CD4-positive, alpha-beta T cell treated with Interleukin-10 for 1 hour (primary cell): ENCODE results near the gene CXCL8.

Source experiments
- DNase-seq: peaks from one replicate; pipeline ENCODE4 v3.0.0-alpha.2; 2020

Gene CXCL8

DNA sequence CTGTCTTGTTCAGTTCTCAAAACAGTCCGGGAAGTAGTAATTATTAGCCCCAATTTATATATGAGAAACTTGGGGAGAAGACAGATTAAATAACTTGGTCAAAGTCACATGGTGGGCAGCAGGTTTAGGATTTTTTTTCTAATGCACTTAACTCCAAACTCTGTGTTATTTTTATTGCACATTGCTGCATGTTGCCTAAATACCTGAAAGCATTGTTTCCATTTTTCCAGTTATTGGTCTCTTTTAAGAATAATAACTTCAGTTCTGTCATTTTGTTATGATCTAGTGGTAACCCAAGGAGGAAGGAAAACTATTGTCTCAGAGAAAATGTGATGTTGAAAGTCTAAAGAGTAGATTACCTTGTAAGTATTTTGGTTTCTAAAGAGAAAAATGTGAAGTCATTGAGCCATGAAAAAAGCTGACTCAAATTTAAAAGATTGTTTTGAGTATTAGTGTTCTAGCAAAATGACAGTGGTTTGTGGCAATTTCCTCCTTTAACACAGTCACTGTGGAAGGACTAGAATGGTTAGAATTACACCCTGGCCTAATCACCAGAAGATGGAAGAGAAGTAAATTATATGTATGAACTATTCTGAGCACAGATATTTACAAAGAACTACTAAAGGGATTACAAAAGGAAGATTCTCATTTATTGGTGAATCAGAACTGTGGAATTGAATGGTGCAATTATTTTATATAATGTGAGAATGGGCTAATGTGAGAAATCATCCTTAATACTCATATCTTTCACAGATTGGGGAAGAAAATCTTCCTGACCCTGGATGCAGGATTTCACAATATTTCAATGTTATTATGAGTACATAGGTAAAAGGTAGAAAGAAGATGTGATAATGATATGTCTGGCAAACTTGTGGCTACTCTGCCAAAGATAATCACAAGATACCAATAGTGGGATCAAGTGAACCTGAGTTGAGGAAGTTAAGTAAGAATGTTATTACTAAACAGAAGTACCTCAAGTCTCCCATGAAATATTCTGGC, 21.7 kb upstream of the CXCL8 start:
- DNase-seq = no peak

- DNase-seq = no peak
Observed at GRCh38 chr4:73721435-73721834, 18.9 kb upstream of the CXCL8 start.

- no peak for DNase-seq
Observed at GRCh38 chr4:73721909-73722308, 18.5 kb upstream of the CXCL8 start.

DNA sequence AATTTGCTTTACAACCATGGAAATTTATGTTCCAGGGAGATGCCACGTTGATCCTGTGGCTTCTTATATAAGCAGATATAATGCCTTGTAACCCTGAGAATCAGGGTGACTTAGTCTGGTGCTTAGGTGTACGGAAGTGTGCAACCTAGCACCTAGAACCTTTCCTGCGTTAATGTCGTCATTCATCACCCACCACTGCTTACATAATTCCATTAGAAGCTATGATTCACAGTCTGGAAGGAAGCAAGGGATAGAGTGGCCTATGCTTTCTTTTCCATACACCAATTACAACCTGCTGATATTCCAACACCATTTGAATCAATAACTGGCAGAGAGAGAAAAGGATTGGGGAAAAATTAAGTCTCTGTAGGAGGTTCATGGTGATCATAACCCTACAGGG, 17.3 kb upstream of the CXCL8 start:
- no peak for DNase-seq

- no peak for DNase-seq
Observed at GRCh38 chr4:73723928-73724327, 16.4 kb upstream of the CXCL8 start.

DNA sequence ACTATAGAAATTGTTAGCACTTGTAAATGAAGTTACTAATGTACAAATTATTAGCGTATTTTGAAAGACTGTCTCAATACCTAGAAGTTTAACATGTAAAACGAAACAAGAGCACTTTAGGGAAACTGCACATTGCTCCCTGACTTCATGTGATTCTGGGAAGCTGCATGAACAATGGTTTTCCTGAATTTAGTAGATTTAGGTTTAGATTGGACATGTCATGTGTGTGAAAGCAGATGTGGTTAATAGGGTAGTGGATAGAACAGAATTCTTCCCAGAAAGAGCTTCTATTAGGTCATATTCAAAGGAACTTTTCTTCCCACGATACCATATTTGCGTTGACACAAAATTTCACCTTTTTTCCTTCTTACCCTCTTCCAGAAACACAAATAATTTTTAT, 14.9 kb upstream of the CXCL8 start:
- DNase-seq = no peak

DNA sequence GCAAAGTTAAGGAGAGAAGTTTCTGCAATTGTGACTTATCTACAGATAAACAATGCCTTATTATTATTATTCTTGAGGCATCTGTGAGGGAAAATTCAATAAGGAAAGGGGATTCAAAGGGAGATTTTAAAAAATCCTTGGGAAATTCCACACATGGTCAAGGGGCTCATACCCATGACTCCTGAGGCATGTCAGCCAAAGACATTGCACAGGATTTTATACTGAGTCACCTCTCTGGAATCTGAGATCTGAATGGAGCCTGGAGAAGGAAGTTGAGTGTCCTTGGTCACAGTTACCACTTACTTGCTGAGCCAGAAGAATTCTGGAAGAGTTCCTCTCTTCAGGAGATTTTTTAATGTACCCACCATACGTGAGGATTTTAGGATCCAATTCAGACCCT, 14.4 kb upstream of the CXCL8 start:
- no peak for DNase-seq

DNA sequence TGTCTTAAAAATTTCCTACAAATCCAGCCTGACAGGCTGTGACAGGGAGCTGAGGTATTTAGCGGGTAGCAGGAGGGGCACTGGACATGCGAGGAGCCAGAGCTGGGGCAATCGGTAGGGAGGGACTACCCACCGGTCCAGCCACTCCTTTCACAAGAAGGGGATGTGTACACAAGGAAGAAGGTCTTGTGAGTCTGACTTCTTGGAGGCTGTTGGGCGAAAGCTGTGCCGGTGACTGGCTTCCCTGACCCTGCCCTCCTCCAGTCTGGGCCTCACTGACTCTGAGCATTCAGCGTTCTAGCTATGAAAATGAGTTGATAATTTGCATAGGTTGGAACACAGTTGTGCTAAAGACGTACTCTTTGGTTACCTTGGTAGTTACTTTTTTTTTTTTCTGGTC, 12.7 kb upstream of the CXCL8 start:
- DNase-seq = no peak

DNA sequence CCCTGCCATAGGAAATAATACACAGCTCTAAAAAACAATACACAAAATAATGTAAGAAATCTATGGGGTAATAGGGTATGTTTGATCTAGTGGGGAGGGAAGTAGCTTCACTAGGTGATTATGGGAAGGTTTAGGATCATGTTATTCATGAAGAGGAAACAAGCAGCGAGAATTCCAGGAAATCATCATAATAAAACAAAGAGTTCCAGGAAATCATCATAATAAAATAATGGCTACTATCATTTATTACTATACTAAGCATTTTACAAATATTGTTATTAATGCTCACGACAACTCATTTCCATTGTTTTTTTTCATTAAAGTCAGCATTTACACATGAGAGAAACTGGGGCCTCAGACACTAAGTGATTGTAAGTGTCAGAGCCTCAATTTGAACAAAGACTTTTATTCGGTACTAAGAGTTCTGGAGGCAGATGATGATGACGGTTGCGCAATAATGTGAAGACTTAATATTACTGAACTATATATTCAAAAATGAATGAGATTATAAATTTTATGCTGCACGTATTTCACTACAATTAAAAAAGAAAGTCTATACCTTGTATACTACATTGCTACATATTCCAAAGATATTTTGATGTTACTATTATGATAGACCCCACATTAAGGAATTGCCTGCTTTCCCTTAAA, 12.2 kb upstream of the CXCL8 start:
- no peak for DNase-seq

DNA sequence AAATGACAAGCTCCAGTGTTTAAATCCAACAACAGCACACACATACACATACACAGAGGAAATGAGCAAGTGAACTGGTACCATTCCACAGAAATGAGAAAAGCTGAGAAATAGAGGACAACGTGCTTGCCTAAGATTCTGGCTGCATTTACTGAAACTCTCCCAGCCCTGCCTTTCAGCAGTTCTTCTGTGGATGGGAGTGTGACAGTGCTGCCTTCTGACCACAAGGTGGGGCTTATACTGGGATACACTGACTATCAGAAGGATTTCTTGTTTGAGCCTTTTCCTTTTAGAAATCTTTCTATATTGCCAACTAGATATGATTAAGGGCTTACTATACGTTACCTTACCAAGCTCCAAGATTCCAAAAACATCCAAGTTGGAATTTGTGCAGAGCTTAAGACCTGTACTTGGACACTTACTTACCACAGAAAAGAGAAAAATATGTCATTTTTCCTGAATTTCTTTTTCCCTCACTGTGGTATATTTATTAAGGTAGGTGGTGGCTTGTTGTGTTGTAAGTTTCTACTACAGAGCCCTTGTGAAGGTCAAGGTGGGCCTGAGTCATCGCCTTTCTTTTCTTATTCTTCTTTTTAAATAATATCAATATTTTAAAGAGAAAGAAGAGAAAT, 10.7 kb upstream of the CXCL8 start:
- DNase-seq = no peak

DNA sequence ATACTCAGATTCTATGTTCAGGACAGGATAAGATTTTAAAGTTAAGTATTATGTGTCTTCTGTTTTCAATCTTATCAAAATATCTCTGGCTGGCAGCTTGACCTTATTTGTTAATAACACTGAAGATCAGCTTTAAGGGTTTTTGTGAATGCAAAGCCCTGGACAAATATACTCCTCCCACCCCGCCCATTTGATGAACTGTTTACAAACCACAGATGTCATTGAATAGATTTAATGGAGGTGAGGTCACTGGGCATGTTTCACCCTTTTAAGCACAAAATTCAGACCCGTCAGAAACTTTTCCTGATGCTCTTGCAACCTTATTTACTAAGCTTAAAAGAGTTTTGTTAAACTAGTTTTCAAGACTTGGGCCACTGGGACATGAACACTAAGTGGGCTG, 10.1 kb upstream of the CXCL8 start:
- DNase-seq = no peak

GRCh38 chr4:73730867-73731266, 9.5 kb upstream of the CXCL8 start:
- DNase-seq = no peak

GRCh38 chr4:73731968-73732610, 8.3 kb upstream of the CXCL8 start:
- peak; percentile 9 for DNase-seq

- no peak for DNase-seq
Observed at GRCh38 chr4:73732759-73733431, 7.5 kb upstream of the CXCL8 start.

- no peak for DNase-seq
Observed at GRCh38 chr4:73734530-73735001, 5.8 kb upstream of the CXCL8 start.

DNA sequence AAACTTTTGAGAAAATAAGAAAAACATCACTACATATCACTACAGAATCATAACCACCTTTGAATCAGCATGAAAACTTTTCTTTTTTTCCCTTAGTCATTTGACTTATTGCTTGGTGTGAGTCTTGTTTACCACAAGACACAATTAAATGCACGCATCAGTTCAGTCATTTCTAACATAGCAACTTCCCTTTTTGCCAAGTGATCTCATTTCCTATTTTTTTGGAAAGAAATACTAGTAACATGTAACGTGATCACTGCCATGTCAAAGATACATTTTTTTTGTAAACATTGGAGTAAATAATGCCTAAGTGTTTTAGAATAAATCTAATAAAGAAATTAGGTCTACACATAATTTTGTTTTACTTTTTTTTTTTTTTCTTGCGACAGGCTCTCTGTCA, 5.1 kb upstream of the CXCL8 start:
- peak; percentile 8 for DNase-seq

DNA sequence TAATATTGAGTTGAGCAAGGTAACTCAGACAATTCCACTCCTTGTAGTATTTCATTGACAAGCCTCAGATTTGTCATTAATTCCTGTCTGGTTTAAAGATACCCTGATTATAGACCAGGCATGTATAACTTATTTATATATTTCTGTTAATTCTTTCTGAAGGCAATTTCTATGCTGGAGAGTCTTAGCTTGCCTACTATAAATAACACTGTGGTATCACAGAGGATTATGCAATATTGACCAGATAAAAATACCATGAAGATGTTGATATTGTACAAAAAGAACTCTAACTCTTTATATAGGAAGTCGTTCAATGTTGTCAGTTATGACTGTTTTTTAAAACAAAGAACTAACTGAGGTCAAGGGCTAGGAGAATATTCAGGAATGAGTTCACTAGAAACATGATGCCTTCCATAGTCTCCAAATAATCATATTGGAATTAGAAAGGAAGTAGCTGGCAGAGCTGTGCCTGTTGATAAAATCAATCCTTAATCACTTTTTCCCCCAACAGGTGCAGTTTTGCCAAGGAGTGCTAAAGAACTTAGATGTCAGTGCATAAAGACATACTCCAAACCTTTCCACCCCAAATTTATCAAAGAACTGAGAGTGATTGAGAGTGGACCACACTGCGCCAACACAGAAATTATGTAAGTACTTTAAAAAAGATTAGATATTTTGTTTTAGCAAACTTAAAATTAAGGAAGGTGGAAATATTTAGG, 821 bp downstream of the CXCL8 start:
- no peak for DNase-seq

DNA sequence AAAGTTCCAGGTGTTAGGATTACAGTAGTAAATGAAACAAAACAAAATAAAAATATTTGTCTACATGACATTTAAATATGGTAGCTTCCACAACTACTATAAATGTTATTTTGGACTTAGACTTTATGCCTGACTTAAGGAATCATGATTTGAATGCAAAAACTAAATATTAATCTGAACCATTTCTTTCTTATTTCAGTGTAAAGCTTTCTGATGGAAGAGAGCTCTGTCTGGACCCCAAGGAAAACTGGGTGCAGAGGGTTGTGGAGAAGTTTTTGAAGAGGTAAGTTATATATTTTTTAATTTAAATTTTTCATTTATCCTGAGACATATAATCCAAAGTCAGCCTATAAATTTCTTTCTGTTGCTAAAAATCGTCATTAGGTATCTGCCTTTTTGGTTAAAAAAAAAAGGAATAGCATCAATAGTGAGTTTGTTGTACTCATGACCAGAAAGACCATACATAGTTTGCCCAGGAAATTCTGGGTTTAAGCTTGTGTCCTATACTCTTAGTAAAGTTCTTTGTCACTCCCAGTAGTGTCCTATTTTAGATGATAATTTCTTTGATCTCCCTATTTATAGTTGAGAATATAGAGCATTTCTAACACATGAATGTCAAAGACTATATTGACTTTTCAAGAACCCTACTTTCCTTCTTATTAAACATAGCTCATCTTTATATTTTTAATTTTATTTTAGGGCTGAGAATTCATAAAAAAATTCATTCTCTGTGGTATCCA, 1.6 kb downstream of the CXCL8 start:
- no peak for DNase-seq

DNA sequence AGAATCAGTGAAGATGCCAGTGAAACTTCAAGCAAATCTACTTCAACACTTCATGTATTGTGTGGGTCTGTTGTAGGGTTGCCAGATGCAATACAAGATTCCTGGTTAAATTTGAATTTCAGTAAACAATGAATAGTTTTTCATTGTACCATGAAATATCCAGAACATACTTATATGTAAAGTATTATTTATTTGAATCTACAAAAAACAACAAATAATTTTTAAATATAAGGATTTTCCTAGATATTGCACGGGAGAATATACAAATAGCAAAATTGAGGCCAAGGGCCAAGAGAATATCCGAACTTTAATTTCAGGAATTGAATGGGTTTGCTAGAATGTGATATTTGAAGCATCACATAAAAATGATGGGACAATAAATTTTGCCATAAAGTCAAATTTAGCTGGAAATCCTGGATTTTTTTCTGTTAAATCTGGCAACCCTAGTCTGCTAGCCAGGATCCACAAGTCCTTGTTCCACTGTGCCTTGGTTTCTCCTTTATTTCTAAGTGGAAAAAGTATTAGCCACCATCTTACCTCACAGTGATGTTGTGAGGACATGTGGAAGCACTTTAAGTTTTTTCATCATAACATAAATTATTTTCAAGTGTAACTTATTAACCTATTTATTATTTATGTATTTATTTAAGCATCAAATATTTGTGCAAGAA, 2.3 kb downstream of the CXCL8 start:
- DNase-seq = no peak

DNA sequence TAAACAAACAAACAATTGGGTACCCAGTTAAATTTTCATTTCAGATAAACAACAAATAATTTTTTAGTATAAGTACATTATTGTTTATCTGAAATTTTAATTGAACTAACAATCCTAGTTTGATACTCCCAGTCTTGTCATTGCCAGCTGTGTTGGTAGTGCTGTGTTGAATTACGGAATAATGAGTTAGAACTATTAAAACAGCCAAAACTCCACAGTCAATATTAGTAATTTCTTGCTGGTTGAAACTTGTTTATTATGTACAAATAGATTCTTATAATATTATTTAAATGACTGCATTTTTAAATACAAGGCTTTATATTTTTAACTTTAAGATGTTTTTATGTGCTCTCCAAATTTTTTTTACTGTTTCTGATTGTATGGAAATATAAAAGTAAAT, 2.9 kb downstream of the CXCL8 start:
- DNase-seq = no peak

DNA sequence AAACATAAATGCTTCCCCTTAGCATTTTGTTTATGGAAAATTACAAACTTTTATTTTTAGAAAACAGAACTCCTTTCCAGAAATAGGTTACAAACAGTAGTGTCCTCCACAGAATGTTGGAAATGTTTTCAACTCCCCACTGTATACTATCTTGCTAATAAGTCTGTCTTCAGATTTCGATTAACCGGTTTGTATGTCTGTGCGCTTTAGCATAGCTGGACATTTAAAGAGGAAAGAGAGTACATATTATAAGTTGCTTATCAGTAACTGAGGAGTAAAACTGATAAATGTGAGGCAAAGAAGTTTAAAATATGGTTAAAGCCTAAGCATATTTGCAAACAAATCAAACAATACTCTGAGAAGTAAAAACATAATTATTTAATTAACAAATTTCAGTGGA, 3.4 kb downstream of the CXCL8 start:
- no peak for DNase-seq
